Camera-type eye (tissue), 1 donor: Measurements from ENCODE around the gene LRRC10. TPM values are rescaled to one million over a fixed set of nuclear protein-coding genes. Genes with fewer than 3 reads are reported as not detected.

Experiments
- total RNA-seq: library from RNA; depleted of rRNA; stranded (reverse); fragments of >200 nt; gene quantifications from one replicate; pipeline ENCODE4 v1.2.3, GENCODE V29; 2014

The LRRC10 gene
- total RNA-seq: not detected

GRCh38 chr12:69610729-69611128 lies at the start of gene LRRC10:
Gene LRRC10, minus strand, starts transcription at chr12:69610907. Its CDS starts 69 bp downstream, at chr12:69610838.

GRCh38 chr12:69585189-69586062 lies 25.3 kb downstream of the LRRC10 start, which contains the start of gene CCT2:
Gene CCT2, plus strand, starts transcription at chr12:69585459. Its CDS starts 63 bp downstream, at chr12:69585522.

Other genes with a start within 250 kb of the LRRC10 start
- 129 TPM for gene FRS2, start 140.5 kb downstream of the LRRC10 start, total RNA-seq
- 230 TPM for gene CCT2, start 25.4 kb downstream of the LRRC10 start, total RNA-seq
- 10.6 TPM for gene BEST3, start 88.4 kb upstream of the LRRC10 start, total RNA-seq
- gene RAB3IP, start 128.0 kb upstream of the LRRC10 start, total RNA-seq: 71.6 TPM
- gene MYRFL, start 214.3 kb upstream of the LRRC10 start, total RNA-seq: 1.0 TPM